Central memory CD8-positive, alpha-beta T cell (primary cell): ENCODE data around the gene FGR.

Source experiments
- ATAC-seq: fragments of 150-1000 bp; cut with Tn5 transposase; replicated peaks from 2 replicates; pipeline ENCODE4 v1.10.0; 2022; ENCODE audit warnings: mild to moderate bottlenecking, moderate FRiP score, moderate number of reproducible peaks; ENCODE audit not compliant: poor library complexity, severe bottlenecking; ENCODE audit errors: extremely low read depth
- DNase-seq, 2 donors: peaks; one replicate each; pipeline ENCODE4 v3.0.0; 2021; ENCODE audit warnings: low spot score in 2 of 2
- H3K27ac Mint-ChIP-seq: one replicate; pipeline ENCODE4 v1.8.0; 2022; ENCODE audit warnings: low read depth, mild to moderate bottlenecking, moderate library complexity, mixed read lengths
- H3K27me3 Mint-ChIP-seq: one replicate; pipeline ENCODE4 v1.8.0; 2022; ENCODE audit warnings: mixed read lengths
- H3K36me3 Mint-ChIP-seq: one replicate; pipeline ENCODE4 v1.8.0; 2022; ENCODE audit warnings: mild to moderate bottlenecking, moderate library complexity, mixed read lengths; ENCODE audit not compliant: insufficient read depth
- H3K4me1 Mint-ChIP-seq: one replicate; pipeline ENCODE4 v1.8.0; 2022; ENCODE audit warnings: mixed read lengths
- H3K4me3 Mint-ChIP-seq: one replicate; pipeline ENCODE4 v1.8.0; 2022; ENCODE audit warnings: mild to moderate bottlenecking, moderate library complexity, mixed read lengths
- H3K9me3 Mint-ChIP-seq: one replicate; pipeline ENCODE4 v1.8.0; 2022; ENCODE audit warnings: mixed read lengths

FGR gene

GRCh38 chr1:27588256-27589232 is 46.4 kb downstream of the FGR start:
- no peak overlapping the region for H3K27ac Mint-ChIP-seq
- H3K27me3 Mint-ChIP-seq: no peaks in the 10 kb centered on the region
- H3K36me3 Mint-ChIP-seq: no peaks in the 10 kb centered on the region
- no peak for DNase-seq
- peaks cover 2% of the 10 kb centered on the region for H3K4me1 Mint-ChIP-seq
- H3K4me3 Mint-ChIP-seq: no peak overlapping the region
- no peaks in the 10 kb centered on the region for H3K9me3 Mint-ChIP-seq
- no peak for ATAC-seq

- Mint-ChIP-seq H3K9me3 (no peaks in the 10 kb centered on the region), H3K27ac (no peak overlapping the region), H3K4me1 (peaks cover 16% of the 10 kb centered on the region), H3K27me3 (no peaks in the 10 kb centered on the region), H3K4me3 (no peak overlapping the region), H3K36me3 (no peaks in the 10 kb centered on the region)
- DNase-seq: no peak
- no peak for ATAC-seq
These were observed 49.3 kb downstream of the FGR start for GRCh38 chr1:27585684-27586083.

GRCh38 chr1:27584453-27584852 is 50.5 kb downstream of the FGR start:
- no peak for ATAC-seq
- no peaks in the 10 kb centered on the region for H3K27me3 Mint-ChIP-seq
- DNase-seq: no peak
- no peak overlapping the region for H3K4me3 Mint-ChIP-seq
- peaks cover 20% of the 10 kb centered on the region for H3K4me1 Mint-ChIP-seq
- H3K36me3 Mint-ChIP-seq: peaks cover 2% of the 10 kb centered on the region
- no peak overlapping the region for H3K27ac Mint-ChIP-seq
- H3K9me3 Mint-ChIP-seq: no peaks in the 10 kb centered on the region

- Mint-ChIP-seq H3K36me3 (peaks cover 2% of the 10 kb centered on the region), H3K27ac (no peak overlapping the region), H3K4me1 (peaks cover 27% of the 10 kb centered on the region), H3K9me3 (no peaks in the 10 kb centered on the region), H3K4me3 (no peak overlapping the region), H3K27me3 (no peaks in the 10 kb centered on the region)
- DNase-seq (no peak), ATAC-seq (no peak)
These were observed 51.5 kb downstream of the FGR start for GRCh38 chr1:27583479-27583878.

GRCh38 chr1:27581823-27582243 is 53.2 kb downstream of the FGR start:
- no peak overlapping the region for H3K27ac Mint-ChIP-seq
- ATAC-seq (no peak), DNase-seq (no peak)
- H3K4me1 Mint-ChIP-seq: peaks cover 32% of the 10 kb centered on the region
- no peak overlapping the region for H3K4me3 Mint-ChIP-seq
- H3K36me3 Mint-ChIP-seq: peaks cover 2% of the 10 kb centered on the region
- no peaks in the 10 kb centered on the region for H3K9me3 Mint-ChIP-seq
- no peaks in the 10 kb centered on the region for H3K27me3 Mint-ChIP-seq

- Mint-ChIP-seq H3K27ac (no peak overlapping the region), H3K9me3 (no peaks in the 10 kb centered on the region), H3K4me1 (peaks cover 43% of the 10 kb centered on the region), H3K27me3 (no peaks in the 10 kb centered on the region), H3K36me3 (peaks cover 2% of the 10 kb centered on the region), H3K4me3 (no peak overlapping the region)
- ATAC-seq: no peak
- DNase-seq: no peak
These were observed 57.3 kb downstream of the FGR start for GRCh38 chr1:27577504-27578188.

- Mint-ChIP-seq H3K9me3 (no peaks in the 10 kb centered on the region), H3K4me3 (no peak overlapping the region), H3K27ac (no peak overlapping the region), H3K36me3 (peaks cover 2% of the 10 kb centered on the region), H3K4me1 (peaks cover 45% of the 10 kb centered on the region), H3K27me3 (no peaks in the 10 kb centered on the region)
- ATAC-seq: no peak
- DNase-seq: no peak
These were observed 58.2 kb downstream of the FGR start for GRCh38 chr1:27576806-27577227.

- Mint-ChIP-seq H3K4me3 (no peak overlapping the region), H3K4me1 (peaks cover 41% of the 10 kb centered on the region), H3K27me3 (no peaks in the 10 kb centered on the region)
These were observed 59.1 kb downstream of the FGR start for GRCh38 chr1:27575840-27576331.

GRCh38 chr1:27574871-27575831 is 59.8 kb downstream of the FGR start:
- Mint-ChIP-seq H3K9me3 (no peaks in the 10 kb centered on the region), H3K4me3 (peak overlapping the region; percentile 23), H3K27ac (no peak overlapping the region), H3K36me3 (peaks cover 2% of the 10 kb centered on the region), H3K27me3 (no peaks in the 10 kb centered on the region), H3K4me1 (peaks cover 41% of the 10 kb centered on the region)
- ATAC-seq: no peak
- DNase-seq: no peak

More at GRCh38 chr1:27575840-27576331, 59.1 kb downstream of the FGR start:
- no peak for DNase-seq
- Mint-ChIP-seq H3K9me3 (no peaks in the 10 kb centered on the region), H3K36me3 (peaks cover 4% of the 10 kb centered on the region), H3K27ac (no peak overlapping the region)
- ATAC-seq: no peak

- Mint-ChIP-seq H3K9me3 (no peaks in the 10 kb centered on the region), H3K36me3 (peaks cover 2% of the 10 kb centered on the region), H3K4me3 (peak overlapping the region; percentile 23), H3K4me1 (peaks cover 39% of the 10 kb centered on the region), H3K27ac (peak overlapping the region; percentile 71), H3K27me3 (no peaks in the 10 kb centered on the region)
- ATAC-seq: no peak
- DNase-seq: no peak
These were observed 60.8 kb downstream of the FGR start for GRCh38 chr1:27574001-27574781.

- no peaks in the 10 kb centered on the region for H3K27me3 Mint-ChIP-seq
- DNase-seq (no peak), ATAC-seq (no peak)
- peaks cover 4% of the 10 kb centered on the region for H3K36me3 Mint-ChIP-seq
- H3K27ac Mint-ChIP-seq: peak overlapping the region; percentile 25
- H3K4me3 Mint-ChIP-seq: no peak overlapping the region
- peaks cover 46% of the 10 kb centered on the region for H3K4me1 Mint-ChIP-seq
- H3K9me3 Mint-ChIP-seq: no peaks in the 10 kb centered on the region
These were observed 62.1 kb downstream of the FGR start for GRCh38 chr1:27572679-27573426.
